ENCODE results near the gene TRPC4AP.

The TRPC4AP gene

GRCh38 chr20:35020108-35020928, 72.3 kb downstream of the TRPC4AP start:
- TF ChIP-seq, protein P1, sequence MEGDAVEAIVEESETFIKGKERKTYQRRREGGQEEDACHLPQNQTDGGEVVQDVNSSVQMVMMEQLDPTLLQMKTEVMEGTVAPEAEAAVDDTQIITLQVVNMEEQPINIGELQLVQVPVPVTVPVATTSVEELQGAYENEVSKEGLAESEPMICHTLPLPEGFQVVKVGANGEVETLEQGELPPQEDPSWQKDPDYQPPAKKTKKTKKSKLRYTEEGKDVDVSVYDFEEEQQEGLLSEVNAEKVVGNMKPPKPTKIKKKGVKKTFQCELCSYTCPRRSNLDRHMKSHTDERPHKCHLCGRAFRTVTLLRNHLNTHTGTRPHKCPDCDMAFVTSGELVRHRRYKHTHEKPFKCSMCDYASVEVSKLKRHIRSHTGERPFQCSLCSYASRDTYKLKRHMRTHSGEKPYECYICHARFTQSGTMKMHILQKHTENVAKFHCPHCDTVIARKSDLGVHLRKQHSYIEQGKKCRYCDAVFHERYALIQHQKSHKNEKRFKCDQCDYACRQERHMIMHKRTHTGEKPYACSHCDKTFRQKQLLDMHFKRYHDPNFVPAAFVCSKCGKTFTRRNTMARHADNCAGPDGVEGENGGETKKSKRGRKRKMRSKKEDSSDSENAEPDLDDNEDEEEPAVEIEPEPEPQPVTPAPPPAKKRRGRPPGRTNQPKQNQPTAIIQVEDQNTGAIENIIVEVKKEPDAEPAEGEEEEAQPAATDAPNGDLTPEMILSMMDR (IDR thresholded peaks at IDR 0.05), result no peak
- H3K79me2 ChIP-seq, result peaks cover 5% of the 10 kb centered on the region
- no peak overlapping the region for H3K9ac ChIP-seq
- H3K27me3 ChIP-seq (ENCODE audit: control insufficient read depth, insufficient read depth, low read length), result no peaks in the 10 kb centered on the region
- H2AFZ ChIP-seq, result no peak overlapping the region
- H3K27ac ChIP-seq, result no peak overlapping the region
- no peaks in the 10 kb centered on the region for H3K9me3 ChIP-seq (ENCODE audit: control insufficient read depth, low read length)
- no peak overlapping the region for H3K4me3 ChIP-seq (ENCODE audit: low read depth, low read length)
- no peaks in the 10 kb centered on the region for H3K4me1 ChIP-seq
- H3K4me2 ChIP-seq (ENCODE audit: low read length), result no peak overlapping the region
- no peaks in the 10 kb centered on the region for H3K36me3 ChIP-seq (ENCODE audit: control insufficient read depth, insufficient read depth, low read length)

GRCh38 chr20:35018590-35019371, 73.8 kb downstream of the TRPC4AP start:
- H2AFZ ChIP-seq, result no peak overlapping the region
- no peaks in the 10 kb centered on the region for H3K36me3 ChIP-seq (ENCODE audit: control insufficient read depth, insufficient read depth, low read length)
- TF ChIP-seq, protein P1 (IDR thresholded peaks at IDR 0.05), result no peak
- no peak overlapping the region for H3K27ac ChIP-seq
- H3K27me3 ChIP-seq (ENCODE audit: control insufficient read depth, insufficient read depth, low read length), result no peaks in the 10 kb centered on the region
- no peak overlapping the region for H3K9ac ChIP-seq
- peaks cover 2% of the 10 kb centered on the region for H3K79me2 ChIP-seq
- H3K4me3 ChIP-seq (ENCODE audit: low read depth, low read length), result no peak overlapping the region
- H3K4me2 ChIP-seq (ENCODE audit: low read length), result no peak overlapping the region
- H3K9me3 ChIP-seq (ENCODE audit: control insufficient read depth, low read length), result no peaks in the 10 kb centered on the region
- no peaks in the 10 kb centered on the region for H3K4me1 ChIP-seq

GRCh38 chr20:35017099-35017835, 75.3 kb downstream of the TRPC4AP start:
- no peaks in the 10 kb centered on the region for H3K4me1 ChIP-seq
- H3K79me2 ChIP-seq, result no peaks in the 10 kb centered on the region
- no peak overlapping the region for H3K4me2 ChIP-seq (ENCODE audit: low read length)
- H3K27me3 ChIP-seq (ENCODE audit: control insufficient read depth, insufficient read depth, low read length), result no peaks in the 10 kb centered on the region
- H2AFZ ChIP-seq, result no peak overlapping the region
- no peak overlapping the region for H3K9ac ChIP-seq
- no peaks in the 10 kb centered on the region for H3K36me3 ChIP-seq (ENCODE audit: control insufficient read depth, insufficient read depth, low read length)
- no peaks in the 10 kb centered on the region for H3K9me3 ChIP-seq (ENCODE audit: control insufficient read depth, low read length)
- H3K27ac ChIP-seq, result no peak overlapping the region
- H3K4me3 ChIP-seq (ENCODE audit: low read depth, low read length), result no peak overlapping the region
- TF ChIP-seq, protein P1 (IDR thresholded peaks at IDR 0.05), result no peak

DNA sequence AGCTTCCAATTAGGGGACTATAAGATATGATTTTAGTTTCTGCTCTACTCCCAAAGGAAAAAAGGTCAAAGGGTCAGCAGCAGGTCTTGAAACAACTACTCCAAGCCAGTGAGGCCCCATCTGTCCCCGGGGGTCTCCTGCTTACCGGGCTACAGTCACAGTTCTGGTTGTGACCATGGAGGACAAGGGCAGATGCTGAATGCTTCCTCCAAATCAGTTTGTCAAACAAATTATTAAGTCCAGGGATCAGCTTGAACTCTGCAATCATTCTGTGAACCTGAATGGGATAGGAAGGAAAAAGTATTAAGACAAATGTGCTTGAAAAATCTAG, 76.8 kb downstream of the TRPC4AP start:
- Histone ChIP-seq H3K79me2 (no peaks in the 10 kb centered on the region), H3K27ac (no peak overlapping the region), H3K4me3 (ENCODE audit: low read depth, low read length) (no peak overlapping the region), H3K27me3 (ENCODE audit: control insufficient read depth, insufficient read depth, low read length) (no peaks in the 10 kb centered on the region), H3K9me3 (ENCODE audit: control insufficient read depth, low read length) (no peaks in the 10 kb centered on the region), H3K9ac (no peak overlapping the region), H3K4me2 (ENCODE audit: low read length) (no peak overlapping the region), H3K4me1 (no peaks in the 10 kb centered on the region), H2AFZ (no peak overlapping the region), H3K36me3 (ENCODE audit: control insufficient read depth, insufficient read depth, low read length) (no peaks in the 10 kb centered on the region)
- TF ChIP-seq, protein P1 (IDR thresholded peaks at IDR 0.05), result no peak
